Astrocyte (in vitro differentiated cells and primary cell): ENCODE measurements around the gene POLH. TPM values are rescaled to one million over a fixed set of nuclear protein-coding genes. Genes with fewer than 3 reads are reported as not detected.
"Not testable (repeated sequence)": the region's sequence is repeated elsewhere in the genome, so short reads cannot be mapped to it uniquely, and the experiment has no call there.

ENCODE experiments used
- DNase-seq: peaks from one replicate; pipeline ENCODE4 v3.0.0-alpha.2; 2010; ENCODE audit warnings: low read depth
- FAIRE-seq: peaks from 2 replicates; lab custom pipeline; 2011; peaks lifted over from hg19 to GRCh38; lab: Jason Lieb, UNC
- H2AFZ ChIP-seq: 2 replicates; pipeline ENCODE4 v1.6.0; 2012; ENCODE audit warnings: low read depth, low read length, inconsistent platforms
- H3K27ac ChIP-seq: 2 replicates; pipeline ENCODE4 v1.5.1; 2011; ENCODE audit warnings: low read depth, low read length, inconsistent platforms
- H3K27me3 ChIP-seq: 2 replicates; pipeline ENCODE4 v1.6.0; 2011; ENCODE audit warnings: low read length, inconsistent platforms; ENCODE audit not compliant: insufficient read depth
- H3K36me3 ChIP-seq: 2 replicates; pipeline ENCODE4 v1.5.1; 2011; ENCODE audit warnings: low read length, inconsistent platforms; ENCODE audit not compliant: insufficient read depth
- H3K4me1 ChIP-seq: 2 replicates; pipeline ENCODE4 v1.5.1; 2011; ENCODE audit warnings: low read length, inconsistent platforms; ENCODE audit not compliant: insufficient read depth
- H3K4me2 ChIP-seq: 2 replicates; pipeline ENCODE4 v1.6.0; 2012; ENCODE audit warnings: low read length, inconsistent platforms
- H3K4me3 ChIP-seq: 2 replicates; pipeline ENCODE4 v1.5.1; 2011; ENCODE audit warnings: low read depth, mild to moderate bottlenecking, low read length, inconsistent platforms; ENCODE audit not compliant: insufficient read depth
- H3K79me2 ChIP-seq: 2 replicates; pipeline ENCODE4 v1.6.0; 2012; ENCODE audit warnings: mild to moderate bottlenecking, low read length, inconsistent platforms; ENCODE audit not compliant: insufficient read depth
- H3K9ac ChIP-seq: 2 replicates; pipeline ENCODE4 v1.6.0; 2012; ENCODE audit warnings: mild to moderate bottlenecking, low read length, inconsistent platforms
- H3K9me3 ChIP-seq: 2 replicates; pipeline ENCODE4 v1.5.1; 2012; ENCODE audit warnings: low read depth, mild to moderate bottlenecking, low read length, inconsistent platforms; ENCODE audit not compliant: insufficient read depth
- H4K20me1 ChIP-seq: 2 replicates; pipeline ENCODE4 v1.6.0; 2012; ENCODE audit warnings: low read length, inconsistent platforms; ENCODE audit not compliant: insufficient read depth
- H3K27ac Mint-ChIP-seq: one replicate; pipeline ENCODE4 v1.8.0; 2021; ENCODE audit warnings: mild to moderate bottlenecking, mixed read lengths; ENCODE audit not compliant: unreplicated experiment
- H3K27me3 Mint-ChIP-seq: one replicate; pipeline ENCODE4 v1.8.0; 2021; ENCODE audit warnings: low read depth, mixed read lengths; ENCODE audit not compliant: unreplicated experiment
- H3K36me3 Mint-ChIP-seq: one replicate; pipeline ENCODE4 v1.8.0; 2021; ENCODE audit warnings: low read depth, mixed read lengths; ENCODE audit not compliant: unreplicated experiment
- H3K4me1 Mint-ChIP-seq: one replicate; pipeline ENCODE4 v1.8.0; 2021; ENCODE audit warnings: low read depth, mixed read lengths; ENCODE audit not compliant: unreplicated experiment
- H3K4me3 Mint-ChIP-seq: one replicate; pipeline ENCODE4 v1.8.0; 2021; ENCODE audit warnings: mild to moderate bottlenecking, moderate library complexity, mixed read lengths; ENCODE audit not compliant: unreplicated experiment
- H3K9me3 Mint-ChIP-seq: one replicate; pipeline ENCODE4 v1.8.0; 2021; ENCODE audit warnings: mild to moderate bottlenecking, mixed read lengths; ENCODE audit not compliant: unreplicated experiment
- EZH2 ChIP-seq: IDR thresholded peaks from 2 replicates; pipeline ENCODE4 v1.6.1; 2012; ENCODE audit warnings: mild to moderate bottlenecking, low read length, inconsistent platforms; ENCODE audit not compliant: insufficient read depth
- total RNA-seq: library from RNA; stranded (reverse); gene quantifications from 2 replicates; pipeline ENCODE4 v1.2.1, GENCODE V29; 2021
- TF ChIP-seq, protein P1 (sequence below): IDR thresholded peaks from 2 replicates; pipeline ENCODE4 v1.5.1; 2011; ENCODE audit warnings: low read depth, mild to moderate bottlenecking, inconsistent platforms, low read length, moderate library complexity; ENCODE audit not compliant: insufficient read depth

The POLH gene
- total RNA-seq, 1 donor from 2014 or later: 58.0 TPM

DNA sequence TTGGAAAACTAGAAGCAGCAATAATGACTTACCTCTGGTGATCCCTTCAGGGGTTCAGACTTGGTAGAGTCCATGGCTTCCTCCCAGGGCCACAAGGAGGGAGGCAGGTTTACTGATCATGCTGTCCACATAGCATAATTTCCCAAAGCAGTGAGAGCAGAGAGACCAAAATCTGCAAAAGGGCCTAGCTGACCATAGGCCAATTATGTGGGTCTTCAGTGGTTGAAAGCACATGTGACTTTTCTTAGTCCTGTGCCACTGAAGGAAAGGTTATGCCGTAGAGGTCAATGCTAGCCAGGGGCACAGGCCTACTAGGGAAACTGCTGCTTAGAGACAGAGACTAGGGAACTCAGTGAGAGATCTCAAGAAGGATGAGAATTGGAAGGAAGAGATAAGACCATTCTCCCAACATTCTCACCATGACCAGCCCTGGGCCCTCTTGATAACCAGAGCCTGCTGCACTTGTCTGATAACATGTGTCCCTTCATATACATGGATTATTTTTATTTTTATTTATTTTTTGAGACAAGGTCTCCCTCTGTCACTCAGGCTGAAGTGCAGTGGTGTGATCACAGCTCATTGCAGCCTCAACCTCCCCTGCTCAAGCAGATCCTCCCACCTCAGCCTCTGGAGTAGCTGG, 55.1 kb downstream of the POLH start:
- TF ChIP-seq EZH2: no peak
- TF ChIP-seq, protein P1, sequence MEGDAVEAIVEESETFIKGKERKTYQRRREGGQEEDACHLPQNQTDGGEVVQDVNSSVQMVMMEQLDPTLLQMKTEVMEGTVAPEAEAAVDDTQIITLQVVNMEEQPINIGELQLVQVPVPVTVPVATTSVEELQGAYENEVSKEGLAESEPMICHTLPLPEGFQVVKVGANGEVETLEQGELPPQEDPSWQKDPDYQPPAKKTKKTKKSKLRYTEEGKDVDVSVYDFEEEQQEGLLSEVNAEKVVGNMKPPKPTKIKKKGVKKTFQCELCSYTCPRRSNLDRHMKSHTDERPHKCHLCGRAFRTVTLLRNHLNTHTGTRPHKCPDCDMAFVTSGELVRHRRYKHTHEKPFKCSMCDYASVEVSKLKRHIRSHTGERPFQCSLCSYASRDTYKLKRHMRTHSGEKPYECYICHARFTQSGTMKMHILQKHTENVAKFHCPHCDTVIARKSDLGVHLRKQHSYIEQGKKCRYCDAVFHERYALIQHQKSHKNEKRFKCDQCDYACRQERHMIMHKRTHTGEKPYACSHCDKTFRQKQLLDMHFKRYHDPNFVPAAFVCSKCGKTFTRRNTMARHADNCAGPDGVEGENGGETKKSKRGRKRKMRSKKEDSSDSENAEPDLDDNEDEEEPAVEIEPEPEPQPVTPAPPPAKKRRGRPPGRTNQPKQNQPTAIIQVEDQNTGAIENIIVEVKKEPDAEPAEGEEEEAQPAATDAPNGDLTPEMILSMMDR: no peak

DNA sequence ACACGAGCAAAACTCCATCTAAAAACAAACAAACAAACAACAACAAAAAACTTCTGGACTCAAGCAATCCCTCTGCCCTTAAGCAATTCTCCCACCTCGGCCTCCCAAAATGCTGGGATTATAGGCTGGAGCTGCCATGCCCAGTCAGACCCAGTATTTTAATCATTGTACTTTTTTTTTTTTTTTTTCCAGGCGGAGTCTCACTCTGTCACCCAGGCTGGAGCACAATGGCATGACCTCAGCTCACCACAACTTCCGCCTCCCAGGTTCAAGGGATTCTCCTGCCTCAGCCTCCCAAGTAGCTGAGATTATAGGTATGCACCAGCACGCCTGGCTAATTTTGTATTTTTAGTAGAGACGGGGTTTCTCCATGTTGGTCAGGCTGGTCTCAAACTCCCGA, 57.0 kb downstream of the POLH start:
- not testable (repeated sequence) for H3K9me3 ChIP-seq, H3K27me3 Mint-ChIP-seq, H3K27me3 ChIP-seq, H3K36me3 ChIP-seq, H3K27ac ChIP-seq, H2AFZ ChIP-seq, H3K4me1 Mint-ChIP-seq, H3K4me2 ChIP-seq, H3K9me3 Mint-ChIP-seq, H3K4me3 Mint-ChIP-seq, H3K4me3 ChIP-seq, H3K36me3 Mint-ChIP-seq, H3K27ac Mint-ChIP-seq, DNase-seq, FAIRE-seq, H3K9ac ChIP-seq
- peaks cover 11% of the 10 kb centered on the region for H4K20me1 ChIP-seq
- peaks cover 33% of the 10 kb centered on the region for H3K79me2 ChIP-seq
- peaks cover 15% of the 10 kb centered on the region for H3K4me1 ChIP-seq

More for the DNA sequence above, 55.1 kb downstream of the POLH start:
- Histone ChIP-seq H4K20me1 (peaks cover under 1% of the 10 kb centered on the region), H3K79me2 (peaks cover 33% of the 10 kb centered on the region), H3K4me1 (peaks cover 26% of the 10 kb centered on the region), H3K9ac (no peak overlapping the region), H3K4me2 (no peak overlapping the region), H2AFZ (no peak overlapping the region), H3K36me3 (peaks cover 2% of the 10 kb centered on the region), H3K27ac (no peak overlapping the region), H3K9me3 (no peaks in the 10 kb centered on the region), H3K4me3 (no peak overlapping the region), H3K27me3 (no peaks in the 10 kb centered on the region)
- H3K27me3 Mint-ChIP-seq: no peaks in the 10 kb centered on the region
- FAIRE-seq (no peak), DNase-seq (no peak)
- H3K9me3 Mint-ChIP-seq: peaks cover 2% of the 10 kb centered on the region
- peaks cover 10% of the 10 kb centered on the region for H3K36me3 Mint-ChIP-seq
- H3K4me3 Mint-ChIP-seq: no peak overlapping the region
- peak overlapping the region; percentile 75 for H3K27ac Mint-ChIP-seq
- H3K4me1 Mint-ChIP-seq: peaks cover 15% of the 10 kb centered on the region

- Histone ChIP-seq H3K27me3 (no peaks in the 10 kb centered on the region), H3K27ac (no peak overlapping the region), H3K9me3 (no peaks in the 10 kb centered on the region), H3K4me3 (no peak overlapping the region), H3K4me2 (no peak overlapping the region), H3K79me2 (peaks cover 37% of the 10 kb centered on the region), H3K4me1 (peaks cover 11% of the 10 kb centered on the region), H3K36me3 (peaks cover 4% of the 10 kb centered on the region), H2AFZ (peak overlapping the region; percentile 99), H3K9ac (no peak overlapping the region), H4K20me1 (peaks cover 14% of the 10 kb centered on the region)
- Mint-ChIP-seq H3K4me1 (peaks cover 10% of the 10 kb centered on the region), H3K27me3 (no peaks in the 10 kb centered on the region), H3K36me3 (peaks cover 6% of the 10 kb centered on the region), H3K9me3 (peaks cover 2% of the 10 kb centered on the region), H3K27ac (peak overlapping the region; percentile 95), H3K4me3 (peak overlapping the region; percentile 99)
- TF ChIP-seq, protein P1: no peak
- TF ChIP-seq EZH2: no peak
- FAIRE-seq (no peak), DNase-seq (no peak)
These were observed 58.8 kb downstream of the POLH start for GRCh38 chr6:43634702-43635303.
